Effector CD4-positive, alpha-beta T cell (primary cell): Measurements from ENCODE around the gene PRRT1B.

Source experiments
- DNase-seq: peaks from one replicate; pipeline ENCODE4 v3.0.0-alpha.2; 2020

PRRT1B gene

GRCh38 chr9:131582466-131583336, 37.4 kb downstream of the PRRT1B start:
- DNase-seq: no peak

GRCh38 chr9:131583337-131583645, 38.0 kb downstream of the PRRT1B start:
- no peak for DNase-seq

- no peak for DNase-seq
Observed at GRCh38 chr9:131583836-131584555, 38.7 kb downstream of the PRRT1B start.

GRCh38 chr9:131584858-131585257, 39.5 kb downstream of the PRRT1B start:
- no peak for DNase-seq

GRCh38 chr9:131585375-131585774, 40.1 kb downstream of the PRRT1B start:
- DNase-seq: peak; percentile 20

GRCh38 chr9:131587331-131587730, 42.0 kb downstream of the PRRT1B start:
- DNase-seq: no peak

GRCh38 chr9:131587906-131588305, 42.6 kb downstream of the PRRT1B start:
- no peak for DNase-seq

GRCh38 chr9:131588396-131588795, 43.1 kb downstream of the PRRT1B start:
- DNase-seq: no peak

GRCh38 chr9:131589124-131589711, 43.9 kb downstream of the PRRT1B start:
- no peak for DNase-seq

GRCh38 chr9:131589993-131590392, 44.7 kb downstream of the PRRT1B start:
- DNase-seq: no peak

GRCh38 chr9:131590449-131590848, 45.1 kb downstream of the PRRT1B start:
- no peak for DNase-seq

GRCh38 chr9:131590907-131591844, 45.9 kb downstream of the PRRT1B start:
- DNase-seq: peak; percentile 69

- no peak for DNase-seq
Observed at GRCh38 chr9:131591845-131592208, 46.5 kb downstream of the PRRT1B start.

GRCh38 chr9:131593091-131593820, 47.9 kb downstream of the PRRT1B start:
- no peak for DNase-seq

GRCh38 chr9:131593936-131594665, 48.8 kb downstream of the PRRT1B start:
- DNase-seq: no peak

- DNase-seq: no peak
Observed at GRCh38 chr9:131594906-131595665, 49.8 kb downstream of the PRRT1B start.

- DNase-seq: no peak
Observed at GRCh38 chr9:131595696-131596429, 50.5 kb downstream of the PRRT1B start.

GRCh38 chr9:131596430-131596743, 51.1 kb downstream of the PRRT1B start:
- no peak for DNase-seq

- DNase-seq: no peak
Observed at GRCh38 chr9:131597246-131597645, 51.9 kb downstream of the PRRT1B start.

GRCh38 chr9:131598121-131598520, 52.8 kb downstream of the PRRT1B start:
- DNase-seq: no peak
